Measurements from ENCODE around the gene S100P.
"Not testable (repeated sequence)": the region's sequence is repeated elsewhere in the genome, so short reads cannot be mapped to it uniquely, and the experiment has no call there.

Gene S100P

DNA sequence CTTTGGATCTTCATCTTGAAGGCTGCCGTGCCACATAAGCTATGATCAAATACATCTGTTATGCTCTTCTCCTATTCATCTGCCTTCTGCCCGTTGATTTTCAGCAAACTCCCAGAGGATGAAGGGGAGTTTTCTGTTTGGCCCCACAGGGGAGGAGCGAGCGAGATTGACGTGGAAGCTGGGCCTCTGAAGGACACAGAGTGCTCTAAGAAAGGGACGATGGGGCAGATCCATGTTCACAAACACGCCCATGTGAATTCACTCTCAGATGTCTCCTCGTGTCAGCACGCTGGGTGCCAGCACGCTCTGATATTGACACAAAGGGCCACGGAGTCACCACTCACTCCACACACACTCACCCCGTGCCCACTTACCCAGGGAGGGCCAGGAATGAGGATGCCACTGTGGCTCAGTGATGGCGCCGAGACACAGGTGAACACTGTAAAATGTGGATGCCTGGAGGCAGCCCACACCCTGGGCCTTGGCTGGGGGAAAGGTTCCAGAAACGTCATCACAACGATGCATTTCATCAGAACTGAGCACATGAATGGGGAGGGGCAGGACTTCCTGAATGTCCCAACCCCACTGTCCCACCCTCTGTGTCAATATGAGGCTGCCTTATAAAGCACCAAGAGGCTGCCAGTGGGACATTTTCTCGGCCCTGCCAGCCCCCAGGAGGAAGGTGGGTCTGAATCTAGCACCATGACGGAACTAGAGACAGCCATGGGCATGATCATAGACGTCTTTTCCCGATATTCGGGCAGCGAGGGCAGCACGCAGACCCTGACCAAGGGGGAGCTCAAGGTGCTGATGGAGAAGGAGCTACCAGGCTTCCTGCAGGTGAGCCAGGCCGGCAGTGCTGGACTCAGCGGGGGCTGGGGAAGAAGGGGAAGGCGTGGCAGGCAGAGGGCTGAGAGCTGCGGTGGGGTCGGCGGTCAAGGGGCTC, at the start of gene S100P:
Gene S100P (plus strand): TSS at position 648 of the 946 bp plus-strand sequence. CDS start 55 bp downstream, at position 703.
- no peak for DNase-seq (ENCODE audit: low read depth)

DNA sequence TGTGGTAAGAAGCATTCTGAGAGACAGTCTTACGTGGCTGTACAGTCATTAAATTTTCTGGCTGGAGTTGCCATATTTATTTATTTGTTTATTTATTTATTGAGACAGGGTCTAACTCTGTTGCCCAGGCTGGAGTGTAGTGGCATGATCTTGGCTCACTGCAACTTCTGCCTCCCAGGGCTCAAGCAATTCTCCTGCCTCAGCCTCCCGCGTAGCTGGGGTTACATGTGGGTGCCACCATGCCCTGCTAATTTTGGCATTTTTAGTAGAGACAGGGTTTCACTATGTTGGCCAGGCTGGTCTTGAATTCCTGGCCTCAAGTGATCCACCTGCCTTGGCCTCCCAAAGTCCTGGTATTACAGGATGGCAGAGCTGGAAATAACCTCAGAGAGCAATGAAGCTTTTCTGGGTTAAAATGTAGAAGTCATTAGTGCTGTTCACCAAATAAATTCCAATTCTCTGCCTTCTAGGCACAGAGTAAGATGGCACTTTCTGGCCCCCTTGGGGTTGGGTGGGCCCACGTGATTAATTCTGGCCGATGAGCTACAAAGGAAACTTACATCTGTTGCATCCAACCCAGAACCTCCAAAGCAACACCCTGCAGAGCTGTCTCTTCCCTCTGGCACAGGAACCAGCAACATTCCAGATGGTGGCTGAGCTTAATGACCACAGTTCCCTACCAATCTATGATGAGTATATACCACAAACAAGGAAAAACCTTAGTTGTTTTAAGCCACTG, 48.7 kb upstream of the S100P start:
- DNase-seq (ENCODE audit: low read depth) = no peak

DNA sequence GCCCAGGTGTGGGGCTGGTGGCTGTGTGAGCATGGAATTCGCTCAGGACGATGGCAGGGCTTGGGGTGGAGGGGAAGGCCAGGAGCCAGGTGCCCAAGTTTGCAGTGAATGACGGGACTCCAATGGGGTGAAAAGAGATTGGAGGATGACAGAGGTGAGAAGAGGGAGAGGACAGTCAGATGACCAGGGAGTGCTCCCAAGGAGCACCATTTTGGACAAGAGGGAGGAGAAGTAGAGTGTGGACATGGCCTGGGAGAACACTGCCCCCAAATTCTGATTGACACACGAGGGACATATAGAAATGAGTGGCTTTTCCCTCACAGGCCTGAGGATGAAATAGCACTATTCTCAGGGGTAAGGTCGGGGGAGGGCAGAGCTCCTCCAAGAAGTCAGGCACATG, 46.5 kb upstream of the S100P start:
- DNase-seq (ENCODE audit: low read depth) = no peak

GRCh38 chr4:6647582-6648230, 46.0 kb upstream of the S100P start:
- DNase-seq (ENCODE audit: low read depth) = no peak

DNA sequence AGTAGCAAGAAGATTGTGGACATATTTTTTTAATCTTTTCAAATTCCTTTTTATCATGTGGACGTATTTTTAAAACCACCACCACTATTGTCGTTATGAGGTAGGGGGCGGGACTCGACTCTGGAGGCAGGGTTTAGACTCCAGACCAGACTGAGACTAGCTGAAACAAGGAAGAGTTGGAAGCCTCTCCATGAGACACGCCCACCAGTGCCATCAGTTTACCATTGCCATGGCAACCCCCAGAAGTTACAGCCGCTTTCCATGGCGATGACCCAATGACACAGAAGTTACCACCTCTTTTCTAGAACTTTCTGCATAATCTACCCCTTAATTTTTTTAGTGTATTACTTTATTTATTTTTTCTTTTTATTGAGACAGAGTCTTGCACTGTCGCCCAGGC, 44.5 kb upstream of the S100P start:
- DNase-seq (ENCODE audit: low read depth) = no peak

DNA sequence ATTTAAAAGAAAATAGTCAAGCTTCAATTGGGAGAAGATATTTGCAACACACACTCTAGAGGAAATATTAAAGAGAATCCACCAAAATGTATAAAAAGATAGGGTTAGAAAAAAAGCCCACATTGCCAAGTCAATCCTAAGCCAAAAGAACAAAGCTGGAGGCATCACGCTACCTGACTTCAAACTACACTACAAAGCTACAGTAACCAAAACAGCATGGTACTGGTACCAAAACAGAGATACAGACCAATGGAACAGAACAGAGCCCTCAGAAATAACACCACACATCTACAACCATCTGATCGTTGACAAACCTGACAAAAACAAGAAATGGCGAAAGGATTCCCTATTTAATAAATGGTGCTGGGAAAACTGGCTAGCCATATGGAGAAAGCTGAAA, 39.5 kb upstream of the S100P start:
- not testable (repeated sequence) for DNase-seq (ENCODE audit: low read depth)

GRCh38 chr4:6655291-6655690, 38.4 kb upstream of the S100P start:
- DNase-seq (ENCODE audit: low read depth) = not testable (repeated sequence)

DNA sequence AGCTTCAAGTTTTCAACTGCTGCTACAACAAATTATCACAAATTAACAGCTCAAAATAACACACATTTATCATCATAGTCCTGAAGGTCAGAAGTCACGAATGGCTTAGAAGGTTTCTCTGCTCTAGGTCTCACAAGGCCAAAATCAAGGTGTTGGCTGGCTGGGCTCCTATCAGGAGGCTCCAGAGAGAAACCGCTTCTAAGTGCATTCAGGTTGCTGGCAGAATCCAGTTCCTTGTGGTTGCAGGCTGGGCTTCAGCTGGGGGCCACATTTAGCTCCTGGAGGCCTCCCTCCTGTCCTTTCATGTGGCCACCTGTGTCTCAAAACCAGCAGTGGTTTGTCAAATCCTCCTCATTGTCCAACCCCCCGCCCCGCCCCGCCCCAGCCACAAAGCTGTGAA, 37.8 kb upstream of the S100P start:
- DNase-seq (ENCODE audit: low read depth) = no peak

- no peak for DNase-seq (ENCODE audit: low read depth)
Observed at GRCh38 chr4:6657242-6658208, 36.2 kb upstream of the S100P start.

- DNase-seq (ENCODE audit: low read depth) = no peak
Observed at GRCh38 chr4:6658209-6658595, 35.5 kb upstream of the S100P start.

GRCh38 chr4:6658597-6659075, 35.0 kb upstream of the S100P start:
- peak; percentile 50 for DNase-seq (ENCODE audit: low read depth)

DNA sequence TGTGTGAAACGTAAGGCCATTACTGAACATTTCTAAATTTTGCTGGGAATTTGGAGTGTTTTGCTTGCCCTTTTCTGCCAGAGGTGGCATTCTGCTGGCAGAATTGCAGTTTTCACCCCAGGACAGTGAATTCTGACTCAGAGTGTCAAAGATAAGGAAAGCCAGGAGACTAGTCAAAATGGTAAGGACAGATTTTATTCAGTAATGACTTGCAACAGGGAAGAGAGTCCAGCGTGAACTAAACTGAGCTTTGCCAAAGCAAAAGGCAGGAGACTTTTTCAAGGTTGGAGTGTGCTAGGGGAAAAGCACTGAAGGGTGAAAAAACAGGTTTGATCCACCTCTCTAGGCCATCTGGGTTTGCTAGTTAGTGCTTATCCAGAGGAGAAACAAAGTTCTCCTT, 33.8 kb upstream of the S100P start:
- DNase-seq (ENCODE audit: low read depth) = no peak

- no peak for DNase-seq (ENCODE audit: low read depth)
Observed at GRCh38 chr4:6660430-6660829, 33.2 kb upstream of the S100P start.

- no peak for DNase-seq (ENCODE audit: low read depth)
Observed at GRCh38 chr4:6662591-6662990, 31.1 kb upstream of the S100P start.

DNA sequence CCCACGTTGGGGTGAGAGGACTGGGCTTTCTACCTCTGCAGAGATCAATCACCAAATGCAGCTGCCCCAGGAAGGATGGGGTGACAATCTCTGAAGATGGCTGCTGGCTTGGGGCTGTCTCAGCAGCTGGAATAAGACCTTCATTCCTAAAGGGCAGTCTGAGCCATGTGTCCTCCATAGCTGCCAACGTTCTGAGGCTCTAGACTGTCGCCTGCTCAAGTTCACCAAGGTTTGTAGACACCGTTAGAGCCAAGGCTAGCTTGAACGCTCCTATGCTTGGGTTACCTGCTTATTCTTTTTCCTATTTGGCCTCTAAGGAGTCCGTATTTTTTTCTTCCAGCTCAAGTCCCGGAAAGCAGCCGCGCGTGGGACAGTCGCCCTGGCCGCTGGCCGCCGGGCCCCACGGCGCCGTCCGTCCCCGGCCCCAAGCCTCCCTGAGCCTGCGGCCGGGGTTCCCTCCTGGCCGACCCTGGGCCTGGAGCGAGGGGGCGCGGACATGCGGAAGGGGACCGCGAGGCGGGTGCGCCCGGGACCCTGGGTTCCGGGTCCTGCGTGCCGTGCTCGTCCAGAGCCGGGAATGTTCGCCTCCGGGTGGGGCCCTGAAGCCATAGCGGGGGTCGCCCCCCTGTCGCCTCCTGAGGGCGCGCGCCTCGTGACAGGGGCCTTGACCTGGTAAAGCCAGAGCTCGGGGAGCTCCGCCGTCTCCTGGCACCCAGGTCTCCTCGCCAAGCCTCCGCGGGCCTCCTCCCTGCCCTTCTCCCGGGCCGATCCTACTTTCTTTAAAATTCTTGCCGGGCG, 29.9 kb upstream of the S100P start:
- no peak for DNase-seq (ENCODE audit: low read depth)

- no peak for DNase-seq (ENCODE audit: low read depth)
Observed at GRCh38 chr4:6665320-6665654, 28.4 kb upstream of the S100P start.

- no peak for DNase-seq (ENCODE audit: low read depth)
Observed at GRCh38 chr4:6668391-6668790, 25.3 kb upstream of the S100P start.

DNA sequence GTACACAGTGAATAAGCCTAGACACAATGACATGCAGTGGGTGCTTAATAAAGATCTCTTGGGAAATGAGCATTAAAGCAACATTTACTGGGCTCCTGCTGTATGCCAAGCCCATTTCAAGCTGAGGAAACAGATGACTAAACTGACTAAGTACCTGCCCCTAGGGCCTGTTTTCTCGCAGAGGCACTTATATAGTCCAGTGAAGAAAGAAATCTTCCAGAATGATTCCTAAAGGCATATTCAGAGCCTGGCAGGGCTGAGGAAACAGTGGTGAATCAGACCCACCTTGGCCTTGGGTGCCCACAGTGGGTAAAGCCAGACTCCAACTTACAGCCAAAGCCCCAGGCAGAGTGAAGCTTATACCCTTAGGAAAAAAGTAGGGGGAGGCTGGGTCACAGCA, 22.0 kb upstream of the S100P start:
- no peak for DNase-seq (ENCODE audit: low read depth)

GRCh38 chr4:6672131-6672530, 21.5 kb upstream of the S100P start:
- DNase-seq (ENCODE audit: low read depth) = no peak

DNA sequence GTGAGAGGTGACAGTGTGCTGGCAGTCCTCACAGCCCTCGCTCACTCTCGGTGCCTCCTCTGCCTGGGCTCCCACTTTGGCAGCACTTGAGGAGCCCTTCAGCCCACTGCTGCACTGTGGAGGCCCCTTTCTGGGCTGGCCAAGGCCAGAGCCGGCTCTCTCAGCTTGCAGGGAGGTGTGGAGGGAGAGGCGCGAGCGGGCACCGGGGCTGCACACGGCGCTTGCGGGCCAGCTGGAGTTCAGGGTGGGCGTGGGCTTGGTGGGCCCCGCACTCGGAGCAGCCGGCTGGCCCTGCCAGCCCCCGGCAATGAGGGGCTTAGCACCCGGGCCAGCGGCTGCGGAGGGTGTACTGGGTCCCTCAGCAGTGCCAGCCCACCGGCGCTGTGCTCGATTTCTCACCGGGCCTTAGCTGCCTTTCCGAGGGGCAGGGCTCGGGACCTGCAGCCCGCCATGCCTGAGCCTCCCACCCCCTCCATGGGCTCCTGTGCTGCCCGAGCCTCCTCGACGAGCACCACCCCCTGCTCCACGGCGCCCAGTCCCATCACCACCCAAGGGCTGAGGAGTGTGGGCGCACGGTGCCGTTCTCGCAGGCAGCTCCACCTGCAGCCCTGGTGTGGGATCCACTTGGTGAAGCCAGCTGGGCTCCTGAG, 21.0 kb upstream of the S100P start:
- DNase-seq (ENCODE audit: low read depth) = not testable (repeated sequence)

Measured in stimulated activated CD8-positive, alpha-beta memory T cell treated with anti-CD3 and anti-CD28 coated beads, Interleukin-12 subunit alpha, Interleukin-12 subunit beta, amount 100 ng/mL, for 4 hours (primary cell).